ENCODE data around the gene BMP2K. TPM values are rescaled to one million over a fixed set of nuclear protein-coding genes. Genes with fewer than 3 reads are reported as not detected.

BMP2K gene
- total RNA-seq, 1 donor = 78.4 TPM

- no peak for DNase-seq (ENCODE audit: low read depth in 2 of 3, low spot score in 2 of 3)
These were observed 146.1 kb downstream of the BMP2K start for GRCh38 chr4:78922207-78922606.

- DNase-seq (ENCODE audit: low read depth in 2 of 3, low spot score in 2 of 3) = peak in 1 of 3 donors; percentile 39
These were observed 147.5 kb downstream of the BMP2K start for GRCh38 chr4:78923464-78924312.

- DNase-seq (ENCODE audit: low read depth in 2 of 3, low spot score in 2 of 3) = peak in 1 of 3 donors; percentile 26
These were observed 150.7 kb downstream of the BMP2K start for GRCh38 chr4:78926826-78927225.

- DNase-seq (ENCODE audit: low read depth in 2 of 3, low spot score in 2 of 3) = no peak
These were observed 152.7 kb downstream of the BMP2K start for GRCh38 chr4:78928835-78929234.

GRCh38 chr4:78930016-78930629, 154.0 kb downstream of the BMP2K start:
- DNase-seq (ENCODE audit: low read depth in 2 of 3, low spot score in 2 of 3) = no peak

GRCh38 chr4:78936989-78937388, 160.8 kb downstream of the BMP2K start:
- DNase-seq (ENCODE audit: low read depth in 2 of 3, low spot score in 2 of 3) = no peak

GRCh38 chr4:78937837-78938236, 161.7 kb downstream of the BMP2K start:
- DNase-seq (ENCODE audit: low read depth in 2 of 3, low spot score in 2 of 3) = no peak

GRCh38 chr4:78938474-78938867, 162.3 kb downstream of the BMP2K start:
- DNase-seq (ENCODE audit: low read depth in 2 of 3, low spot score in 2 of 3) = peak in 1 of 3 donors; percentile 10

GRCh38 chr4:78938868-78939666, 162.9 kb downstream of the BMP2K start, which contains the start of gene PAQR3:
TSS of gene PAQR3 (minus strand) at chr4:78939438. CDS start at chr4:78939224, 214 bp downstream.
- peak; percentile 70 to 87 (median 83) for DNase-seq (ENCODE audit: low read depth in 2 of 3, low spot score in 2 of 3)

GRCh38 chr4:78939667-78940008, 163.5 kb downstream of the BMP2K start:
- no peak for DNase-seq (ENCODE audit: low read depth in 2 of 3, low spot score in 2 of 3)

- no peak for DNase-seq (ENCODE audit: low read depth in 2 of 3, low spot score in 2 of 3)
These were observed 164.6 kb downstream of the BMP2K start for GRCh38 chr4:78940752-78941151.

GRCh38 chr4:78944381-78944780, 168.2 kb downstream of the BMP2K start:
- DNase-seq (ENCODE audit: low read depth in 2 of 3, low spot score in 2 of 3) = no peak

GRCh38 chr4:78945651-78946179, 169.6 kb downstream of the BMP2K start:
- no peak for DNase-seq (ENCODE audit: low read depth in 2 of 3, low spot score in 2 of 3)

GRCh38 chr4:78949735-78950134, 173.6 kb downstream of the BMP2K start:
- no peak for DNase-seq (ENCODE audit: low read depth in 2 of 3, low spot score in 2 of 3)

- peak in 1 of 3 donors; percentile 73 for DNase-seq (ENCODE audit: low read depth in 2 of 3, low spot score in 2 of 3)
These were observed 175.8 kb downstream of the BMP2K start for GRCh38 chr4:78951862-78952472.

GRCh38 chr4:78953231-78953630, 177.1 kb downstream of the BMP2K start:
- no peak for DNase-seq (ENCODE audit: low read depth in 2 of 3, low spot score in 2 of 3)

GRCh38 chr4:78953769-78954666, 177.9 kb downstream of the BMP2K start:
- peak in 2 of 3 donors; percentile 22 to 51 for DNase-seq (ENCODE audit: low read depth in 2 of 3, low spot score in 2 of 3)

- no peak for DNase-seq (ENCODE audit: low read depth in 2 of 3, low spot score in 2 of 3)
These were observed 180.8 kb downstream of the BMP2K start for GRCh38 chr4:78956975-78957374.

- DNase-seq (ENCODE audit: low read depth in 2 of 3, low spot score in 2 of 3) = no peak
These were observed 184.8 kb downstream of the BMP2K start for GRCh38 chr4:78960926-78961325.
